GM19193 (cell line): ENCODE results near the gene VARS1.

ENCODE experiments used
- POLR2A ChIP-seq: IDR thresholded peaks from 4 replicates; pipeline ENCODE4 v1.6.1; 2011; ENCODE audit not compliant: insufficient read depth, insufficient read length; ENCODE audit errors: extremely low read depth

VARS1 gene

GRCh38 chr6:31795616-31796298 lies at the start of gene VARS1:
VARS1 (minus strand) TSS chr6:31795752; CDS start chr6:31795217, 535 bp downstream.
- peak; percentile 68 for TF ChIP-seq POLR2A

- no peak for TF ChIP-seq POLR2A
Observed at GRCh38 chr6:31844507-31844906, 49.0 kb upstream of the VARS1 start.

GRCh38 chr6:31842053-31842452 lies 46.5 kb upstream of the VARS1 start:
- TF ChIP-seq POLR2A = no peak

GRCh38 chr6:31838968-31839367 lies 43.4 kb upstream of the VARS1 start:
- TF ChIP-seq POLR2A = no peak

GRCh38 chr6:31837369-31838113 lies 42.0 kb upstream of the VARS1 start:
- no peak for TF ChIP-seq POLR2A

GRCh38 chr6:31836474-31837368 lies 41.2 kb upstream of the VARS1 start:
- no peak for TF ChIP-seq POLR2A

GRCh38 chr6:31836047-31836473 lies 40.5 kb upstream of the VARS1 start:
- no peak for TF ChIP-seq POLR2A

- peak; percentile 100 for TF ChIP-seq POLR2A
Observed at GRCh38 chr6:31834367-31835250, 39.1 kb upstream of the VARS1 start.

- TF ChIP-seq POLR2A = no peak
Observed at GRCh38 chr6:31831350-31832215, 36.0 kb upstream of the VARS1 start.

- no peak for TF ChIP-seq POLR2A
Observed at GRCh38 chr6:31830886-31831335, 35.4 kb upstream of the VARS1 start.

GRCh38 chr6:31829633-31830283 lies 34.2 kb upstream of the VARS1 start:
- no peak for TF ChIP-seq POLR2A

- peak; percentile 99 for TF ChIP-seq POLR2A
Observed at GRCh38 chr6:31827286-31828079, 31.9 kb upstream of the VARS1 start, which contains the start of gene HSPA1B. HSPA1B (plus strand) TSS chr6:31827738; CDS start chr6:31827951, 213 bp downstream.
